SW480 (cell line): ENCODE measurements around the gene SYNDIG1.

ENCODE experiments used
- DNase-seq: peaks from one replicate; pipeline ENCODE4 v3.0.0-alpha.2; 2016; ENCODE audit warnings: low spot score

SYNDIG1 gene

GRCh38 chr20:24493661-24494459, 24.4 kb downstream of the SYNDIG1 start:
- no peak for DNase-seq

- DNase-seq, result no peak
These were observed 25.1 kb downstream of the SYNDIG1 start for GRCh38 chr20:24494460-24494920.

DNA sequence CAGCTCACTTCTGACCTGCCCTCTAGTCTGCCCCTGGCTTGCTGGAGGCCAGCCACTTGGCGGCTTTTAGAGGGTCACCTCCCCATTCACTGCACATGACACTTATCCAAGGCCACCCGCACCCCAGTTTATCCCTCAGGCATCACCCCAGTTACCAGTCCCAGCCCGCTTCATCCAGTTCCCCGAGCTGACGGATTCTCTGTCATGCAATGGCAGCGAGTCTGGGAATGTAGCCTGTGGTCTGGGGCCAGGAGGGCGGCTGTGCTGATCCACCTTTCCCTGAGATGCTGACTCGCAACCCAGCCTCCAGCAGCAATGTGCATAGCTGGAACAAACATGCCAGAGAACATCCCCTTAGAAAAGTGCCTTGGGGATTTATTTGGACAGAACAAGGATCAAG, 25.8 kb downstream of the SYNDIG1 start:
- DNase-seq, result no peak

GRCh38 chr20:24497851-24498250, 28.4 kb downstream of the SYNDIG1 start:
- DNase-seq, result peak; percentile 77

DNA sequence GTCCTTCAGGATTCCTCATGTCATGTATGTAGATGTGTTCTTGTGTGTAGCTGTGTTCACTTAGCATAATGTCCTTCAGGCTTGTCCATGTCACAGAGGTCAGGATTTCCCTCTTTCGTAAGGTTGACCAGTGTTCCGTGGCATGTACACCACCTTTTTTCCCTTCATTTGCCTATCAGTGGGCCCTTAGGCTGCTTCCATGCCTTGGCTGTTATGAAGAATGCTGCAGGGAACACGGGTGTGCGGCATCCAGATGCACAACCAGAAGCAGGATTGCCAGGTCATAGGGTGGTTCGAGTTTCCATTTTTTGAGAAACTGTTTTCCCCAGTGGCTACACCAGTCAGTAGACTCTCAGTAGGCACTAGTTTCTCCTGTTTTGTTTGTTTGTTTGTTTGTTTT, 29.2 kb downstream of the SYNDIG1 start:
- no peak for DNase-seq

DNA sequence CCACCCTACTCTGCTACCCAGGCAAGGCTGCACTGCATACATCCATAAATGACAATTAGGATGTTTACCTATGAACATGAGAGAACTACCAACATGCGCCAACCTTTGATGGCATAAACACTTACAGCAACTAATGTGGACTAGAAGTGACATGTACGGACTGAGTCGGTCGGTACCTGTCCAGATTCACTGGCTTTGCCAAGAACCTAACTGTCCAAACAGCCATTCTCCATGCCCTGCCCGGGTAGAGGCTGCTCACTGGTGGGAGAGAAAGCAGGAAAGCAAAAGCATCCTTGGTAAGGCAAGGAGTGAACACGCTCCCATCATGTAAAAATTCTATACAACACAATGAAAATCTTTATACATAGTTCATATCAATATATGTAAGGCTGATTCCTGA, 30.0 kb downstream of the SYNDIG1 start:
- no peak for DNase-seq

- DNase-seq, result no peak
These were observed 32.5 kb downstream of the SYNDIG1 start for GRCh38 chr20:24501764-24502556.

DNA sequence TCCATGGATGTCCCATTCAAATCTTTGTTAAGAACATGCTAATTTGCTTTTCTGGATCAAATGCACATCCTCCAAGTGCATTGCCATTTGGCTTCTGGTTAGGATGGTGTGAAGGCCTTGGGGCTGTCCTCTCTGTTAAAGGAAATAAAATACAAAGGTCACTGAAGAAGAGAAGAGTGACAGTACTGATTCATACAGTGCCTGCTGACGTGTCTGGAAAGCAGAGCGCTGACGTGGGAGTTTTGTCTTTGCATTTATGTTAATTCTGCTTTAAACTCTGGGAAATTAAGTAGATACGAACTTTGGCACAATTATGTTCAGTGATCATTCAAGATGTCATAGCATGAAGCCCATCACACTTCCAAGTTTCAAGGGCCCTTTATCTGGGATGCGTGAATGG, 33.2 kb downstream of the SYNDIG1 start:
- DNase-seq, result no peak

DNA sequence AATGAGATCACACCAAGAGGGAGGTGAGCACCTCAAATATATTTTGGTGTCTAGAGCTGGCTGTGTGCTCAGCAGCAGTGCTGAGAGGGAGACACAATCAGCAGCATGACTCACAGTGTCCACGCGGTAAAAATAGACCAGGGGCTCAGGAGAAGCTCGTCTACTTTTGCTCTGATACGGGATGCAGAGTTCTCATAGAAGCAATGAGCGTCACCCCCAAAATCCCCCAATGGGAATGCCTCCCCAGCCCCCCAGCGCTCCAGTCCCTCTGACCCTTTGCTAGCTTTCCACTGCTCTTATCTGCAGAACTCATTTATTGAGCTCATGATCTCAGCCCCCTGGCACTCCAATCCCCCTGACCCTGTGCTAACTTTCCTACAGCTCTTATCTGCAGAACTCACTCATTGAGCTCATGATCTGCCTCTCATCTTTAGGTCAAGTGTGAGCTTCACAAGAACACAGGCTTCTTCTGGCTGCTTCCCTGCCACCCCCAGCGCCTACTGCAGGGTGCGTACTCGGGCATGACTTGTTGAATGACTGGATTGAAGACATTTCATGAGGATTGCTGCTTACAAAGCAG, 34.0 kb downstream of the SYNDIG1 start:
- DNase-seq, result no peak

DNA sequence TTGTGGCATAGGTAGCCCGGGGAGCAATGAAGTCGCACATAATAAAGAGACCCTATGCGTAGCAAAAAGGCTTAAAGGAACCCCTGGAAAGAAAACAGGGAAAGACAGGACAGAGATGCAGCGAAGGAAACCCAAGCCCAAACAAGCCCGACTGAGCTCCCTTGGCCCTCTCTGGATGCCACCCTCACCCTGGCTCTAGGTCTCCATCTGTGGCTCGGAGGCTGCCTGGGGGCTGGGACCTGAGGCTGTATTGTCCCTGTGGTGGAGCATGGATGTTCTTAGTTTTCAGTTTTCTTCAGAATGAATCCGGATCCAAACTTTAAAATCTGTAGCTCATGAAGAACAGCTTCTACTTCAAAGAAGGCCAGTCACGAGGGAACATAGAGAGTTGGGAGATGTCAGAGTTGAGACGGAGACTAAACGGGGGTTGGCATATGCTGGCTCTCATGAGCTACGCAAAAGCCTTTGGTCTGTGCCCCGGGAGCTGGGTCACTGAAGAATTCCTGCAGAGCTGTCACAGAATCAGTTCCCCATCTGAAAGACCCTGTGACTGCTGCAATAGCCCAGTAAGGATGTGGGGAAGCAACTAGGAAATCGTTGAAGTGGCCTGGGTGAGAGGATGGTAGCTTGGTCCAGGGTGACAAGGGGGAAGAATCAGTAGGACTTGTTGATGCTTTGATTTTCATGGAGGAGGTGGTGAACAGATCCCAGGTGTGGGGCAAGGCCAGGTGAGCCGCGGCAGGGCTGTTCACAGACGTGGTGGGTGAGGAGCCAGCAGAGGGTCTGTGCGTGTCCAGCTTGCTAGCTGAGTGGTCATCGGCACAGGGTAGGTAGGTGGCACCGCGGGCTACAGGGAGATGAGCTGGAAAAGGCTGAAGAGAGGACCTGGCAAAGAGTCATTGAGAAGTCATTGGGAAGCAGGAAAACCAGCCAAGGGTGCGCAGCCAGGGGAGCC, 35.2 kb downstream of the SYNDIG1 start:
- no peak for DNase-seq

GRCh38 chr20:24506146-24506545, 36.7 kb downstream of the SYNDIG1 start:
- DNase-seq, result no peak

- no peak for DNase-seq
These were observed 37.3 kb downstream of the SYNDIG1 start for GRCh38 chr20:24506696-24507095.

- DNase-seq, result no peak
These were observed 37.9 kb downstream of the SYNDIG1 start for GRCh38 chr20:24507182-24507853.

- peak; percentile 46 for DNase-seq
These were observed 43.0 kb downstream of the SYNDIG1 start for GRCh38 chr20:24512441-24512840.

DNA sequence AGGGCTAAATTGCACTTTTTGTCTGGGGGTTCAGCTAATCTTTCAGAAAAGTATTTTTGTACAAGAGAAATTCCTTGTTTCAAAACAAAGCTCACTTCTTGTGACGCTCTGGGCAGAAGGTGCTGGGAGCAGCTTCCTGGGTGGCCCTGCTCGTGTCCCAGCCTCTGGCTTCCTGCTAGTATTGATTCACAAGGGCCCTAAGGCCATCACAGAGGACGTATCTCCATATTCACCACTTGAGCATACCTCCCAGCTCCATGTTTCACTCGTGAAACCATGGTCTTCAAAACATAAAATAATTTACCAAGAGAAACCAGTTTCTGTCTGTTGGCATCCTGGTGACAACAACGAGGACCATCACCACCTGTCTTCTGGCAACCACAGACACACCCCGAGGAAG, 49.1 kb downstream of the SYNDIG1 start:
- DNase-seq, result no peak

- peak; percentile 43 for DNase-seq
These were observed 50.0 kb downstream of the SYNDIG1 start for GRCh38 chr20:24519476-24519875.

DNA sequence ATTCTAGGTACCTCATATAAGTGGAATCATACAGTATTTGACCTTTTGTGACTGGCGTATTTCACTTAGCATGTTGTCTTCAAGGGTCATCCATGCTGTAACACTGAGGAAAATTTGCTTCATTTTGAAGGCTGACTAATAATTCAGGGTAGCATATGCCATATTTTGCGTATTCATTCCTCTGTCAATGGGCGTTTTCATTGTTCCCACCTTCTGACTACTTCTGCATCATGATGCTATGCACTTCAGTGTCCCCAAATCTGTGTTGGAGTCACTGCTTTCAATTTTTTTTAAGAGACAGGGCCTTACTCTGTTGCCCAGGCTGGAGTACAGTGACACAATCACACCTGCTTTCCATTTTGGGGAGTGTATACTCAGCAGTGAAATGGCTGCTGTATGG, 51.6 kb downstream of the SYNDIG1 start:
- DNase-seq, result no peak

- no peak for DNase-seq
These were observed 53.3 kb downstream of the SYNDIG1 start for GRCh38 chr20:24522452-24523330.

GRCh38 chr20:24523661-24524060, 54.2 kb downstream of the SYNDIG1 start:
- no peak for DNase-seq
